GM19463 (cell line): Measurements from ENCODE around the gene JARID2.
"Not testable (repeated sequence)": the region's sequence is repeated elsewhere in the genome, so short reads cannot be mapped to it uniquely, and the experiment has no call there.

Experiments used
- ATAC-seq: cut with Tn5 transposase; IDR thresholded peaks from one replicate; pipeline ENCODE4 v1.9.1; 2021; ENCODE audit warnings: mild to moderate bottlenecking, moderate library complexity; ENCODE audit not compliant: unreplicated experiment

JARID2 gene

DNA sequence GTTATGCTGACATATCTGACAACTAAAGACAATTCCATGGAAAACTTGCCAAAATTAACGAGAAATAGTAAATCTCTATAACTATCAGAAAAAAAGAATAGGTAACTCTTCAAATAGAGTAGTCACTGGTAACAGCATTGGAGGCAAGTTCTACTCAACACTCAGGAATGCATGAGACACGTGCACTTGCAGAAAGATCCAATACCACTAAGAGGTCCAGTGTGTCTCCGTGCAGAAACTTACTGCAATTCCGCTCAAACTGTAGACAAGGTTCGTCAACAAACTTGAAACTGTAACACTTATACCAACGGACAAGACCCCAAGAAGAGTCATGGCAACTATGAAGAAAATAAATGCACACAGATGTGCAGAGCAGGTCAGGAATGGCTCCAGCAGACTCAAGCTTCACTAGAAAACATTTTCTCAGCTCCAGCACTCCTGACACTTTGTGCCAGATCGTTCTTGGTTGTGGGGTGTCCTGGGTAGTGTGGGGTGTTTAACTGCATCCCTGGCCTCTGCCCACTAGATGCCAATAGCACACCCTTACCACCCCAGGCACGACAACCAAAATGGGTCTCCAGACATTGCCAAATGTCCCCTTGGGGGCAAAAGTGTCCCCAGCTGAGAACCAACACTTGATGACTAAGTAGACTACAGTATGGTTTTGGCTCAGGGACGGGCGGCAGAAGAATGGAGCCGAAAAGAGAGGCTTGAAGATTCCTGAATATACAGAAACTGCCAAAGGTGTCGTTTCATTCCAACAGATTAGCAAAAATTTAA is 282.2 kb downstream of the JARID2 start:
- ATAC-seq: no peak

DNA sequence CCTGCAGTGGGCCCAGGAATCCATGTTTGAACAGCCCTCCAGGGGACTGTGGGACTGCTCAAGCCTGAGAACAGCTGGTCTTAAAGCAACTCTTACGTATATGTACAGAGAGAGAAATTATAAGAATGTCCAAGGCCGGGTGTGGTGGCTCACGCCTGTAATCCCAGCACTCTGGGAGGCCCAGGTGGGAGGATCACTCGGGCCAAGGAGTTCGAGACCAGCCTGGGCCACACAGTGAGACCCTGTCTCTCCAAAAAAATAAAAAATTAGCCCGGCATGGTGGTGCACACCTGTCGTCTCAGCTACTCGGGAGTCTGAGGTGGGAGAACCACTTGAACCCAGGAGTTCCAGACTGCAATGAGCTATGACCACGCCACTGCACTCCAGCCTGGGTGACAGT is 283.0 kb downstream of the JARID2 start:
- ATAC-seq: no peak

DNA sequence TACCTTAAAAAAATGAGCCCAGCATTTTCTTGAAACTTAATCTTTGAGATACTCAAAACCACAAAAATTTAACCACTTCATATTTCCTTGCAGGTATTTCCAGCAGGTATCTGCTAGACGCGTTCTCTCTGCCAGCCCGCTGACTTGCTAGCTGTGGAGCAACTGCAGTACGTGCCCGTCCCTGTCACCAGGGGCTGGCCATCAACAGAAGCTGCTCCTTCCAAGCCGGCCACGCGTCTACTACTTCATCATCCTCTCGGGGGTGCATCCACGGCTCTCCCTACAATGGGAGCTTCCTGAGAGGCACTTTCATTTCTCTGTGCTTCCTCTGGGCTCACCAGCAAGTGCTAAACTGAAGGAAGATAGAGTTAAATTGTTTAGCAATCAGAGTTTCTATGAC is 284.5 kb downstream of the JARID2 start:
- no peak for ATAC-seq

DNA sequence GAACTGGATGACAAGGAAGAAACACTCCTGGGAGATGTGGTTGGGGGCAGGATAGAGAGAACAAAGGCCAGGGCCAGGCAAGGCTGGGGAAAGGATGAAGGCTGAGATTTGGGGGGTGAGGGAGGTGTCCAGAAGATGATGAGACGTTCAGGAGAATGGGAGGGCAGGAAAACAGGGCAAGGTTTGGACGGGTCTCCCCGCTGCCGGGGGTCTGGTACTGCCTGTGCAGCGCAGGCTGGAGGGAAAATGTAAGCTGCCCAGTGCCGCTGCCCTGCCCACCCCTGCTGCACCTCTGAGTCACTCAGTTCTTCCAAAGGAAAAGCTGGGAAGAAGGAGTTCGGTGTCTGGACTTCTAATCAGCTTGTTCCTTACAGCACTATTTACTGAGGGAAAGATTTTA is 286.1 kb downstream of the JARID2 start:
- ATAC-seq: no peak

DNA sequence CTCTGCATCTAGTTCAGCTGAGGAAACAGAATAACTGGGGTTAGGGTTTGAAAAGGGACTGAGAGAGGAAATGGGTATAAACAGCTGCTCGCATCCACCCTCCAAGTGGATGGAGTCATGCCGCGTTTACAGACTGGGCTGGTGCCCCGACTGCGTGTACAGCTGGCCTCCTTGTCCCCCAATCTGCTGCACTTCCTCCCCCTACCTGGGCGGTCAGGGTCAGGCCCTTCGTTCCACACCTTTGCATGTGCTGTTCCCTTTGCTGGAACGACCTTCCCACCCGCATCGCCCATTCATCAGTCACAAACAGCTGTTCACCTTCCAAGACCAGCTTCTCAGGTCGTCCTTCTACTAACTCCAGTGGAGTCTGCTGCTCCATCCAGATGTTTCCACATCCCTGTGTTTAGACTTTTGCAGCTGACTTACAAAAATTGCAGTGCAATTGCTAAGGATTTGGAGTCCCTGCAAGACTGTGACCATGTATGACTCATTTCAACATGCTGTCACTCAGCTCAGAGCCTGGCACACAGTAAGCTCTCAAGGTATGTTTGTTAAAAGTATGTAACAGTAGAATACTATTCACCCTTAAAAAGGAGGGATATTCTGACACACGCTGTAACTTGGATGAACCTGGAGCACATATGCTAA is 287.6 kb downstream of the JARID2 start:
- ATAC-seq: no peak

DNA sequence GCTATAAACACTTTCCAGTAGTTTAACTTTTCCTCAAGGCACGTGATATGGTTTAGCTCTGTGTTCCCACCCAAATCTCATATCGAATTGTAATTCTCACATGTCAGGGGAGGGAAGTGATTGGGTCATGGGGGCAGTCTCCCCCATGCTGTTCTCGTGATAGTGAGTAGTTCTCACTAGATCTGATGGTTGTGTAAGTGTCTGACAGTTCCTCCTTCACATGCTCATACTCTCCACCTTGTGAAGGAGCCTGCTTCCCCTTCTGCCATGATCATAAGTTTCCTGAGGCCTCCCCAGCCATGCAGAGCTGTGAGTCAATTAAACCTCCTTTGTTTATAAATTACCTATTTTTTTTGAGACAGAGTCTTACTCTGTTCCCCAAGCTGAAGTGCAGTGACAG is 289.1 kb downstream of the JARID2 start:
- no peak for ATAC-seq

DNA sequence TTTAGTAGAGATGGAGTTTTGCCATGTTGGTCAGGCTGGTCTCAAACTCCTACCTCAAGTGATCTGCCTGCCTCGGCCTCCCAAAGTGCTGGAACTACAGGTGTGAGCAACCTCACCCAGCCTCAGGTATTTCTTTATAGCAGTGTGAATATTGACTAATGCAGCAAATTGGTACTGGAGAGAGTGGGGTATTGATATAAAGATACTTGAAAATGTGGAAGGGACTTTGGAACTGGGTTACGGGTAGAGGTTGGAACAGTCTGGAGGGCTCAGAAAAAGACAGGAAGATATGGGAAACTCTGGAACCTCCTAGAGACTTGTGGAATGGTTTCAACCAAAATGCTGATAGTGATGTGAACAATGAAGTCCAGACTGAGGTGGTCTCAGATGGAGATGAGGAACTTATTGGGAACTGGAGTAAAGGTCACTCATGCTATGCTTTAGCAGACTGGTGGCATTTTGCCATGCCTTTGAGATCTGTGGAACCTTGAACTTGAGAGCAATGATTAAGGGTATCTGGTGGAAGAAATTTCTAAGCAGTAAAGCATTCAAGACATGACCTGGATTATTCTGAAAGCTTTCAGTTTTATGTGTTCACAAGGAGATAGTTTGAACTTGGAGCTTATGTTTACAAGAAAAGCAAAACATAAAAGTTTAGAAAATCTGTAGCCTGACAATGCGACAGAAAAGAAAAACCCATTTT is 289.8 kb downstream of the JARID2 start:
- ATAC-seq: no peak

DNA sequence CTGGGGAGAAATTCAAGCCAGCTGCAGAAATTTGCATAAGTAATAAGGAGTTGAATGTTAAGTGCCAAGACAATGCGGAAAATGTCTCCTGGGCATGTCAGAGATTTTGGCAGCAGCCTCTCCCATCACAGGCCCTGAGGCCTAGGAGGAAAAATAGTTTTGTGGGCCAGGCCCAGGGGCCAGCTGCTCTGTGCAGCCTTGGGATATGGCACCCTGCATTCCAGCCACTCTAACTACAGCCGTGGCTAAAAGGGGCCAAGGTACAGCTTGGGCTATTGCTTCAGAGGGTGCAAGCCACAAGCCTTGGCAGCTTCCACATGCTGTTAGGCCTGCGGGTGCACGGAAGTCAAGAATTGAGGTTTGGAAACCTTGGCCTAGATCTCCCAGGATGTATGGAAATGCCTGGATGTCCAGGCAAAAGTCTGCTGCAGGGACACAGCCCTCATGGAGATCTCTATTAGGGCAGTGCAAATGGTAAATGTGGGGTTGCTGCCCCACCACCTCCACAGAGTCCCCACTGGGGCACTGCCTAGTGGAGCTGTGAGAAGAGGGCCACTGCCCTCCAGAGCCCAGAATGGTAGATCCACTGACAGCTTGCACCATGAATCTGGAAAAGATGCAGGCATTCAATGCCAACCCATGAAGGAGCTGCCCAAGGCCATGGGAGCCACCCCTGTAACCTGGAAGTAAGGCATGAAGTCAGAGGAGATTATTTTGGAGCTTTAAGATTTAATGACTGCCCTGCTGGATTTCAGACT is 290.5 kb downstream of the JARID2 start:
- no peak for ATAC-seq

DNA sequence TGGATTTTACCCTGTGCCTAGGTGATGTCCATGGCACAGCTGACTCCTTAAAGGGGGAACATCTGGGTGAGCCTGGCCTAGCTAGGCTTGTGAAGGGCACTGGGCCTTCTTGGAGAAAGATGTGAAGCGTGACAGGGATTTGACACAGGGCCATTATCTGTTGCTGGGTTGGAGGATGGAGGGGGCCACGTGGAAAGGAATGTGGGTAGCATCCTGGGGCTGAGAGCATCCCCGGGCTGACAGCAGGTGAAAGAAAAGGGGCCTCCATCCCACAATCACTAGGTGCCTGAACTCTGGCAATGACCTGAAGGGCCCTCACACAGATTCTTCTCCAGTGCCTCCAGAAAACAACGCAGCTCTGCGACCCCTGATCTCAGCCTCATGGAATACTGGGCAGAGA is 292.2 kb downstream of the JARID2 start:
- ATAC-seq: no peak

DNA sequence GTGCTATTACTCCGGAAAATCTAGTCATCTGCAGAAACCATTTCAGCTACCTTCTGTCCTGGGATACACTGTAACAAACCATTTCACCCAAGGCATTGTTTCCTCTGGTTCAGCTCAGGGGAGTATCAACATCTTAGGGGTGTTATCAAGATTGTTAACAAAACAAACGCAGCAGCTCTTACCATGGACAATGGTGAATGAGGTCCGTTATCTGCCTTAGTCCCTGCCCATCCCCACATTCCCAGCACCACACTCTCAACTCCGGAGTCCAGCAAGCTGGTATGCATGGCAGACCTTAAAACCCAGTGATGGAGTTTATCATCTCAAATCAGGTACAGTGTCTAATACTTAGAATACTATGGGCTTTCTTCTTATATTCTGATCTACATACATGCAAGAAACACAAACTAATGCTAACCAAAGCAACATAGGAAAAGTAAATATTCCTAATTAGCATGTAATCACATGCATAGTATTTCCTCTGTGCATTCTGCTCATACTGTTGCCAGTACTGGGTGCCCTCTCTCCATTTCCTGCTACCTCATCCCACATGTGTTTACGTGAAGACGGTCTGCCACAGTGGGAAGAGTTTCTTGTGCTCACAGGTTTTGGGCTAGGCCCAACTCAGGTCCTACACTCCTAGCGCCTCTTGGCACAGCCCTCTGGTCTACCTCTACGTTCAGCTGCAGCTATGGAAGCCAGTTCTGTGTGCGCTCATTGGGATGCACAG is 293.1 kb downstream of the JARID2 start:
- ATAC-seq: no peak

DNA sequence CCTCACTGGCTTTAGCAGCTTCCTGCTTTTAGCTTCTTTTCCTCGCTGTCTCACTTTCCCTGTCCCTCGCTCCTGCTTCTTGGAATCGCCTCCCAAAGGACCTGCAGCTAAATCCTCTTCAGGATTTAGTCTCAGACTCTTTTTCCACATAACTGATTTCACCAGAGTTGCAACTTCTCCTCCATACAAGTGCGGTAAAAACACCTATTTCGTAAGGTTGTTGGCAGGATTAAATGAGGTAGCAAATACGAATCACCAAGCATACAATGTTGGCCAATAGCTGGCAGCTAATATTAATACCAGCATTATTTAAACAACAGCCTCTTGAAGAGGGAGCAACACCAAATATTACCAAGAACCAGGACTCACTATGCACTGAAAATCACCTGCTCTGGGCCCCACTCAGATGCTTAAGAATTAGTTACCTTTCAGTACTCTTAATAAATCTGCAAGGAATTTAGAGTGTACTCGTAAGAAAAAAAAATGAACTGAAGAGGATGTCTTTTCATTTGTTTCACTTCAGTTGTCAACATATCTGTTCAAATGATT is 293.9 kb downstream of the JARID2 start:
- ATAC-seq: no peak

DNA sequence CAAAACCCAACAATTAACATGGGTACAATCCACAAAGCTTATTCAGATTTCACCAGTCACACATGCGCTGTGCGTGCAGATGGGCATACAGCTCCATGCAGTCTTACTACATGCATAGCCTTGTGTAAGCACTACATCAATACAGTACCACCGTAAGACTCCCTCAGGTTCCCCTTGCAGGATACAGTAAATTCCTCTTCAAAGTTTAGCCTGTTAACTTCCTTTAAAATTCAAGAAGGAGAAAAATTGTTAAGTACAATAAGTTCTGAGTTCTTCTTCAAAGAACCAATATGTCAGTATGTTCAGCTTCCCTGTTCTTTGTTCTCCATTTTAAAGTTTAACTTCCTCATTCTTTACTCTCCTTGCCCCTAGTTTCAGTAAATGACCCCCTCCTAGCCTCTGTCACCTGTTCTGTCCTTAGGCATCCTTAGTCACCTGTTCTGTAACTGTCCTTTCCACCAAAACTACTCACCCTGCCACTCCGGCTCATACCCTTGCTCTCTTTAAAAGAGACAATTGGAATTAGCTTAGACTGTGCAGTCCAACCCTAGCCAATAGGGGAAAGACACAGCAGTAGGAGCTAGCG is 297.6 kb downstream of the JARID2 start:
- ATAC-seq: not testable (repeated sequence)

DNA sequence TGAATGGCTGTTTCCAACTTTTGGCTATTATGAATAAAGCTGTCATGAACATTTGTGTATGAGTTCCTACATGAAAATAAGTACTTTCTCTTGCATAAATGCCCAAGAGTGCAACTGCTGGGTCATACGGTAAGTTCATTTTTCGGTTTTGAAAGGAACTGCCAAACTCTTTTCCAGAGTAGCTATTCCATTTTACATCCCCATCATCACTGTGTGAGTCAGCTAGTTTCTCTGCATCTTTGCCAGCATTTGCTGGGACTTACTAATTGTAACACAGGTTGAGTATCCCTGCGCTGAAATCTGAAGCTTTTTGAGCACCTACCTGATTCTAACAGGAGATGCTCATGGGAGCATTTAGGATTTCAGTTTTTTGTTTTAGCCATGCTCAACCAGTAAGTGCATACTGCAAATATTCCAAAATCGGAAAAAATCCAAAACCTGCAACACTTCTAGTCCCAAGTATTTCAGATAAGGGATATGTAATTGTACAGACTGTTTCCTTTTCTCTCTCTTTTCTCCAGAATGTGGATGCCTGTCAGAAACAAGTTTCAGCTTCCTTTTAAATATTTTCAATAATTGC is 298.5 kb downstream of the JARID2 start:
- ATAC-seq: no peak

DNA sequence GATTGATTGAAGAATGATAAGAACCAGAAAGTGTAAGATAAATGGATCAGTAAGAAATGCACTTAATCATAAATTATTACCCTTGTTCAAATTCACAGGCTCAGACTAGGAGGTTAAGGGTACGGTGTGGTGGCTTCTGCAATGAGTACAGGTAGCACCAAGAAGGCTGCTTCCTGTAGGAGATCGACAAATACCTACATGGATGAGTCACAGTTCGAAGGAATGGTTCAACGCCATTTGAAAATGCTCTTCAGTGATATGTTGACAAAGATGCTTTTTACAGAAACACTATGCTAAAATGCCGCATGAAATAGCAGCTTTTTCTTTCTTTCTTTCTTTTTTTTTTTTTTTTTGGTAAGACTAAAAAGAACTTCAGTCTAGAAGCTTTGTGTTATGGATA is 300.7 kb downstream of the JARID2 start:
- ATAC-seq: no peak

DNA sequence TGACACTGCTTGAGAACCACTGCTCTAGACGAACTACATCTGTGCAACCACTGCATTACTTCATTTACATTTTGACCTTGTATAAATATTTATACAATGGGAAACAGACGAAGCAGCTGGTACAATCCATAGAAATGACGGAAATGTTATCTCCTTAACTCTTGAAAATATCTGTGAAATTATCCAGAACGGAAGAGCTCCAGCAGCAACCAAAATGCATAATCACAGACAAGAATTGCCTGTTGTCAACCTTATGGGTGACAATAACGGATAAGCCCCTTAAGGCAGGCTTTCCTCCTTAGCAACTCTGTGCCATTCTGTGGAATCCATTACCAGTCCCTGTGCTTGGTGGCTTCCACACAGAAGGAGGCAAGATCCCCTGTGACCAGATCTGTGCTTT is 301.5 kb downstream of the JARID2 start:
- no peak for ATAC-seq

DNA sequence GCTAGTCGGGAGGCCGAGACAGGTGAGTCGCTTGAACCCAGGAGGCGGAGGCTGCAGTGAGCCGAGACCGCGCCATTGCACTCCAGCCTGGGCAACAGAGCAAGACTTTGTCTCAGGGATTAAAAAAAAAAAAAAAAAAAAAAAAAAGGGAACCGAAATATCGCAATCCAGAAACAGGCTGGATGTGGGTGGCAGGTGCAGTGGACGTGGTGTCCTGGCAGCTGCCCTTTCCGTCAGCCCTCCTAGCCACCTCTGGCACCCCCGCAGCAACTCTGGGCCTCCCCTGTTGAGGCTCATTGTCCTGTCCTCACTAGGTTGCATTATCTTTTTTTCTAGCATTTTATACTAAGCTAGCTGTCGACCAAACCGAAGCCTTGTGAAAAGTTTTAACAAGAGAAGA is 303.5 kb downstream of the JARID2 start:
- no peak for ATAC-seq

DNA sequence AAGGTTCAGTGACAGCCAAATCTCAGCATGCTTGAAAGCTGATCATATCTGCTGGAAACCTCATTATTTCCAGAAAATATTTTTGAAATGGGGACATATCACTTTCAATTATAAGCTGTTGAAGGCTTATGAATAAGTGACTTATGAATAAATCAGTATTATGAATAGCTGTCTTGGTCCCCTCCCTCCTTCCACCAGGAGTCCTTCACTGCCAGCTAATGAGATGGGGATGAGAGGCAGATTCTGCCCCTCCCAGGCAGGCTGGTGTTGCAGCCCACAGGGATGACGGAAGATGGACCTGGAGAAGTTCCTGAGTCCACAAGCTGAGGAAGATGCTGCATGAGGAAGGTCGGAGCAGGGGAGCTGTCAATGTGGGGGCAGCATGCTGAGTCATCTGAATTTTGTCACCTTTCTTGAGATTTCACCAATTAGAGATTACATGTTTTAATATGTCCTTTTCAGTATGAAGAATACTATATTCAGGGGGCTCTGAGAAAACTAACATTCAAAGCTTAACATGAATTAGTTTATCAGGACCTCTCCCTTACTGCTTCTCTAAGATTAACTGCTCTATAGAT is 304.8 kb downstream of the JARID2 start:
- ATAC-seq: no peak

DNA sequence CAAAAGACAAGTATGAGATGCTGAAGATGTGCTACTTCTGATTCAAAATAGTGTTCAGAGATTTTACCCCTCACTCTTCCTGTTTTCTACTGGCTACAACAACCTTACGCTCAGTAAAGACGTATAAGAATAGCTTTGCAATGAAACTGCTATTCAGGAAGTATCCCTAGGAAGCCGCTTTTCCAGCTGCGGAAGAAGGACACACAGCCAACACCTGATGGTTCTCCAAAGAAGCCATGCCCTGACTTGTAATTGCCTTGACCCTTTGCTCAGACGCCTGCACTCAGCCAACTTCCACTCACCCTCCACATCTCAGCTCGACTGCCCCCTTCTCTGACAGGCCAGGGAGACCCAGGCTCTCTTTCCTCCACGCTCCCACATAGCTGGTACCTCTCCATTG is 305.4 kb downstream of the JARID2 start:
- ATAC-seq: no peak

DNA sequence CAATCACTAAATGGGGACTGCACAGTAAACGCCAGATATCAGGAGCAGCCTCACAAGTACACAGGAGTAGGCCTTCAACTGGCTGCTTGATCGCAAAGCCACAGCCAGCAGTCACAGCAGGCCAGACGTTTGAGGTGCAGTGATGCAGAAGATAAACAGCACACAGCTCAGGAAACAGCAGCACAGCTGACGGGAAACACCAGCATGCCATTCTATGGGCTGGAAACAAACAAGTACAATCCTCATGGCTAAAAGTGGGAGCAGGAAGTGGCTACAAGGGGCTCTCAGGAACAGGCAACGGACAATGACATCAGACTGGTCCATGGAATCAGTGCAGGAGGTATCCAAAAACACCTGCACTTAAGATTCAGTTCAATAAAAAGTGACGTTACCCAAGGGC is 305.9 kb downstream of the JARID2 start:
- no peak for ATAC-seq
